ENCODE measurements around the gene MSANTD7.
"Not testable (repeated sequence)": the region's sequence is repeated elsewhere in the genome, so short reads cannot be mapped to it uniquely, and the experiment has no call there.

The MSANTD7 gene

GRCh38 chr10:14837757-14838581 lies at the start of gene MSANTD7, which contains the start of the genes CDNF and HSPA14:
MSANTD7 (plus strand) TSS chr10:14838306; CDS start chr10:14842285, 3,979 bp downstream.
CDNF (minus strand) TSS chr10:14838037; CDS start chr10:14837946, 91 bp downstream.
HSPA14 (plus strand) TSS chr10:14838306; CDS start chr10:14838403, 97 bp downstream.
- peak; percentile 100 for DNase-seq

- no peak for DNase-seq
Observed at GRCh38 chr10:14798636-14799035, 39.5 kb upstream of the MSANTD7 start.

GRCh38 chr10:14800397-14800796 lies 37.7 kb upstream of the MSANTD7 start:
- DNase-seq: no peak

- DNase-seq: no peak
Observed at GRCh38 chr10:14801723-14802122, 36.4 kb upstream of the MSANTD7 start.

GRCh38 chr10:14803827-14804226 lies 34.3 kb upstream of the MSANTD7 start:
- DNase-seq: no peak

- no peak for DNase-seq
Observed at GRCh38 chr10:14806318-14806717, 31.8 kb upstream of the MSANTD7 start.

- no peak for DNase-seq
Observed at GRCh38 chr10:14810969-14811953, 26.8 kb upstream of the MSANTD7 start.

GRCh38 chr10:14812271-14812670 lies 25.8 kb upstream of the MSANTD7 start:
- DNase-seq: no peak

GRCh38 chr10:14815681-14816080 lies 22.4 kb upstream of the MSANTD7 start:
- DNase-seq: no peak

- DNase-seq: not testable (repeated sequence)
Observed at GRCh38 chr10:14816717-14817116, 21.4 kb upstream of the MSANTD7 start.

- no peak for DNase-seq
Observed at GRCh38 chr10:14820010-14820774, 17.9 kb upstream of the MSANTD7 start.

GRCh38 chr10:14820775-14821154 lies 17.3 kb upstream of the MSANTD7 start:
- DNase-seq: no peak

- no peak for DNase-seq
Observed at GRCh38 chr10:14821635-14822375, 16.3 kb upstream of the MSANTD7 start.

- DNase-seq: peak; percentile 49
Observed at GRCh38 chr10:14822879-14823755, 15.0 kb upstream of the MSANTD7 start.

GRCh38 chr10:14823966-14824365 lies 14.1 kb upstream of the MSANTD7 start:
- DNase-seq: no peak

- no peak for DNase-seq
Observed at GRCh38 chr10:14826076-14826829, 11.9 kb upstream of the MSANTD7 start.

GRCh38 chr10:14833106-14833505 lies 5.0 kb upstream of the MSANTD7 start:
- no peak for DNase-seq

- no peak for DNase-seq
Observed at GRCh38 chr10:14836208-14836607, 1.9 kb upstream of the MSANTD7 start.

- no peak for DNase-seq
Observed at GRCh38 chr10:14837003-14837756, 926 bp upstream of the MSANTD7 start.
